Loucy (cell line): ENCODE measurements around the gene SEC31B.

Experiments used
- EZH2phosphoT487 ChIP-seq: fragments of 200-600 bp; IDR thresholded peaks from 2 replicates; pipeline ENCODE4 v1.6.1; 2018; ENCODE audit warnings: antibody characterized with exemption, mild to moderate bottlenecking, moderate library complexity, borderline replicate concordance
- TF ChIP-seq, protein P1 (sequence below): fragments of 200-600 bp; sonication (generic); conservative IDR thresholded peaks from 2 replicates; pipeline ENCODE4 v1.5.1; 2014; ENCODE audit warnings: mild to moderate bottlenecking, antibody characterized with exemption, low read length

DNA sequence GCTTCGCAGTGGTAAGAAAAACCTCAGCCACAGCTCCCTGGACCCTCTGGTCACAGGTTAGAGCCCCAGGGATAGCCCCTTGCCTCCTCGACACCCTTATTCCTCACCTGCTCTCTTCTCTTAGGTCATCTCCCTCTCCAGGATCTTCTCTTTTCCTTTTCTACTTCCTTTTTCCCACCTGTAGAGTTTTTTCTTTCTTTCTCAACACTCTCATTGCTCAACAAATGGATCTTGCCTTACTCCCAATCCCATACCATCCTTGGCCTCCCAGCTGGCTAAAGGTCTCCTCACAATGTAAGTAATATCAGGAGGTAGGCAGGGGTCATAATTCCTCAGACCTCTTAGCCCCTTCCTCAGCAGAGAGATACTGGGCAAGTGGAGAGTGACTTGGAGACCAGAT is 39.7 kb downstream of the SEC31B start:
- TF ChIP-seq, protein P1, sequence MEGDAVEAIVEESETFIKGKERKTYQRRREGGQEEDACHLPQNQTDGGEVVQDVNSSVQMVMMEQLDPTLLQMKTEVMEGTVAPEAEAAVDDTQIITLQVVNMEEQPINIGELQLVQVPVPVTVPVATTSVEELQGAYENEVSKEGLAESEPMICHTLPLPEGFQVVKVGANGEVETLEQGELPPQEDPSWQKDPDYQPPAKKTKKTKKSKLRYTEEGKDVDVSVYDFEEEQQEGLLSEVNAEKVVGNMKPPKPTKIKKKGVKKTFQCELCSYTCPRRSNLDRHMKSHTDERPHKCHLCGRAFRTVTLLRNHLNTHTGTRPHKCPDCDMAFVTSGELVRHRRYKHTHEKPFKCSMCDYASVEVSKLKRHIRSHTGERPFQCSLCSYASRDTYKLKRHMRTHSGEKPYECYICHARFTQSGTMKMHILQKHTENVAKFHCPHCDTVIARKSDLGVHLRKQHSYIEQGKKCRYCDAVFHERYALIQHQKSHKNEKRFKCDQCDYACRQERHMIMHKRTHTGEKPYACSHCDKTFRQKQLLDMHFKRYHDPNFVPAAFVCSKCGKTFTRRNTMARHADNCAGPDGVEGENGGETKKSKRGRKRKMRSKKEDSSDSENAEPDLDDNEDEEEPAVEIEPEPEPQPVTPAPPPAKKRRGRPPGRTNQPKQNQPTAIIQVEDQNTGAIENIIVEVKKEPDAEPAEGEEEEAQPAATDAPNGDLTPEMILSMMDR = no peak
- no peak for TF ChIP-seq EZH2phosphoT487
